Dendritic cell treated with granulocyte-macrophage colony-stimulating factor and Interleukin-4, amounts not matched to agents 40 ng/mL and 50 ng/mL, for 4 days (primary cell): ENCODE data around the gene DRP2.

Experiments used
- H3K27ac Mint-ChIP-seq: one replicate; pipeline ENCODE4 v1.8.0; 2022; ENCODE audit warnings: mild to moderate bottlenecking, mixed read lengths
- H3K27me3 Mint-ChIP-seq: one replicate; pipeline ENCODE4 v1.8.0; 2022; ENCODE audit warnings: mild to moderate bottlenecking, mixed read lengths
- H3K36me3 Mint-ChIP-seq: one replicate; pipeline ENCODE4 v1.8.0; 2022; ENCODE audit warnings: low read depth, mixed read lengths
- H3K4me1 Mint-ChIP-seq: one replicate; pipeline ENCODE4 v1.8.0; 2022; ENCODE audit warnings: low read depth, mixed read lengths
- H3K4me3 Mint-ChIP-seq: one replicate; pipeline ENCODE4 v1.8.0; 2022; ENCODE audit warnings: mild to moderate bottlenecking, moderate library complexity, mixed read lengths
- H3K9me3 Mint-ChIP-seq: one replicate; pipeline ENCODE4 v1.8.0; 2022; ENCODE audit warnings: mixed read lengths
- intact Hi-C: fragments of 100-400 bp; cut with micrococcal nuclease; formaldehyde crosslinking; loops from one replicate; pipeline ENCODE4 v1.15.0; 2022

Gene DRP2

GRCh38 chrX:101217689-101218088 is 1.9 kb upstream of the DRP2 start:
- peaks cover 6% of the 10 kb centered on the region for H3K27me3 Mint-ChIP-seq
- no peak overlapping the region for H3K4me3 Mint-ChIP-seq
- intact Hi-C loops: no loop called here
- no peaks in the 10 kb centered on the region for H3K4me1 Mint-ChIP-seq
- no peaks in the 10 kb centered on the region for H3K9me3 Mint-ChIP-seq
- no peak overlapping the region for H3K27ac Mint-ChIP-seq
- no peaks in the 10 kb centered on the region for H3K36me3 Mint-ChIP-seq

- peaks cover 6% of the 10 kb centered on the region for H3K27me3 Mint-ChIP-seq
- H3K9me3 Mint-ChIP-seq: no peaks in the 10 kb centered on the region
- no peaks in the 10 kb centered on the region for H3K4me1 Mint-ChIP-seq
- intact Hi-C loops: no loop called here
- no peak overlapping the region for H3K27ac Mint-ChIP-seq
- H3K4me3 Mint-ChIP-seq: no peak overlapping the region
- no peaks in the 10 kb centered on the region for H3K36me3 Mint-ChIP-seq
Observed at GRCh38 chrX:101219864-101220346, 319 bp downstream of the DRP2 start.

DNA sequence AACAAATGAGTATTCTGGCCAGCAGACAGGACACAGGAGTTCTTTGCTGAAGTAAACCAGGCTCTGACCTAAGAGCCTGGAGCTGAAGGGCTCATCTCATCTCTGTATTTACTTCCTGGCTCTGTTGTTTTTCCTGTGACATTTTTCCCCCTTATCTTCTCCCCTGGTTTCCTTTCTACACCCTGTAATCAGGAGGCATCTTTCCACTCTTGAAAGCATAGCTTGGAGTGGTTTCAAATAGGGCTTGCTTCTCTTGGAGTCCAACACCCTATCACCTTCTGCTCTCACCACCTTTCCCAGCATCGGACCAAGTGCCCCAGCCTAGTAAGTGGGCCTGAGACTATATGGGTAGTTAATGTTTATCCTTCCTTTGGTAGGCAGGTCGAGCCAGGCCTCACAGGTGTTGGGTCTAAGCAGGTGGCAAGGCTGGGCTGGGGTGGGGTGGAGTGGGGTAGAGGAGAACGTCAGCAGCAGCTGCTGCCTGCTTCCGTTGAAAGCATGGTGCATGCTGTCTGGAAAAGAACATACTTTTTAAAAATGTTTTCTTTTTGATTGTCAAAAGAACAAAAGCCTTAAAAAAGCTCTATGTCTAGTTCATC is 1.2 kb downstream of the DRP2 start:
- Mint-ChIP-seq H3K27me3 (peaks cover 6% of the 10 kb centered on the region), H3K9me3 (no peaks in the 10 kb centered on the region), H3K4me1 (no peaks in the 10 kb centered on the region), H3K36me3 (no peaks in the 10 kb centered on the region), H3K27ac (no peak overlapping the region), H3K4me3 (no peak overlapping the region)
- intact Hi-C loops: no loop called here

- Mint-ChIP-seq H3K4me1 (no peaks in the 10 kb centered on the region), H3K27me3 (peaks cover 5% of the 10 kb centered on the region), H3K27ac (no peak overlapping the region), H3K4me3 (no peak overlapping the region), H3K9me3 (no peaks in the 10 kb centered on the region), H3K36me3 (no peaks in the 10 kb centered on the region)
- intact Hi-C loops: no loop called here
Observed at GRCh38 chrX:101223226-101223625, 3.6 kb downstream of the DRP2 start.

DNA sequence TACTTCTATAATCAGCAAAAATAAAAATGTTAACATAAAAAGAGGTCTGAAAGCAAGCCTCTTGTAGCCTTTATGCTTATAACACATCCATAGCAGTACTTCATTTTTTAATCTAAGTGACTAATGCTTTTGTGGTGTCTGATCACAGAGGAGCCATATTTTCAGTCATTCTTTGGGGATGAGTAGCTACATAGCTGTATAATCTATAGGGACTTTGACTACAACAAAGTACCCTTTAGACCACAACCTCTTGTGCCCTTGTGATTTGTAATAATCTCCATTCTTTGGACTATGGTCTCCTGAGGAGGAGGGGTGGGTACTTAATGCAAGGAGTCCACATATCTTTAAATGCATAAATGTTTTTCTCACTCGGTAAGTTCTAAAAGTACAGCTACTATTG is 9.6 kb downstream of the DRP2 start:
- Mint-ChIP-seq H3K4me1 (peaks cover 6% of the 10 kb centered on the region), H3K4me3 (no peak overlapping the region), H3K27ac (no peak overlapping the region), H3K9me3 (no peaks in the 10 kb centered on the region), H3K36me3 (no peaks in the 10 kb centered on the region), H3K27me3 (no peaks in the 10 kb centered on the region)
- intact Hi-C loops: no loop called here

GRCh38 chrX:101230636-101231035 is 11.1 kb downstream of the DRP2 start:
- intact Hi-C loops: no loop called here
- Mint-ChIP-seq H3K4me1 (peaks cover 6% of the 10 kb centered on the region), H3K4me3 (no peak overlapping the region), H3K27me3 (no peaks in the 10 kb centered on the region), H3K9me3 (no peaks in the 10 kb centered on the region), H3K27ac (no peak overlapping the region), H3K36me3 (no peaks in the 10 kb centered on the region)

- peaks cover 6% of the 10 kb centered on the region for H3K4me1 Mint-ChIP-seq
- no peak overlapping the region for H3K27ac Mint-ChIP-seq
- intact Hi-C loops: no loop called here
- H3K36me3 Mint-ChIP-seq: no peaks in the 10 kb centered on the region
- no peaks in the 10 kb centered on the region for H3K9me3 Mint-ChIP-seq
- H3K4me3 Mint-ChIP-seq: no peak overlapping the region
- H3K27me3 Mint-ChIP-seq: no peaks in the 10 kb centered on the region
Observed at GRCh38 chrX:101231080-101231479, 11.5 kb downstream of the DRP2 start.

DNA sequence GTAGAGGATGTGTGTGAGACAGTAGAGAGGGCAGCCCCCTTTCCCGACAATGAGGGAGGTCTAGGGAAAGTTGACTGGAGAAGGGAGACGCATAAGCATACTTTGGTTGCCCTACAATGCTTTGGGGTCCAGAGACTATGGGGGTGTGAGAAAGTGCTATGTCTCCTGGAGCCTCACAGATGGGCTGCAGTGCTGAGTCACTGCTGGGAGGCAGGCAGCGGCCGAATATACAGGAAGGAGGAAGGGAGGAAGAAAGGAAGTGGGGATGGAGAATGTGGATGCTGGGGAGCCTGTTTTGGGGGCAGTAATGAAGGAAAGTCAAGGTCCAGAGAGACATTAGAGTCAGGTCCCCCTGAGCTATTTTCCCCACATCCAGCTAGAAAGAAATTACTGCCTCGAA is 12.7 kb downstream of the DRP2 start:
- Mint-ChIP-seq H3K27ac (no peak overlapping the region), H3K4me3 (no peak overlapping the region), H3K9me3 (no peaks in the 10 kb centered on the region), H3K27me3 (no peaks in the 10 kb centered on the region), H3K4me1 (peaks cover 6% of the 10 kb centered on the region), H3K36me3 (no peaks in the 10 kb centered on the region)
- intact Hi-C loops: no loop called here

- Mint-ChIP-seq H3K27ac (no peak overlapping the region), H3K9me3 (no peaks in the 10 kb centered on the region), H3K36me3 (no peaks in the 10 kb centered on the region), H3K4me1 (peaks cover 5% of the 10 kb centered on the region), H3K27me3 (no peaks in the 10 kb centered on the region), H3K4me3 (no peak overlapping the region)
- intact Hi-C loops: no loop called here
Observed at GRCh38 chrX:101237041-101237440, 17.5 kb downstream of the DRP2 start.

DNA sequence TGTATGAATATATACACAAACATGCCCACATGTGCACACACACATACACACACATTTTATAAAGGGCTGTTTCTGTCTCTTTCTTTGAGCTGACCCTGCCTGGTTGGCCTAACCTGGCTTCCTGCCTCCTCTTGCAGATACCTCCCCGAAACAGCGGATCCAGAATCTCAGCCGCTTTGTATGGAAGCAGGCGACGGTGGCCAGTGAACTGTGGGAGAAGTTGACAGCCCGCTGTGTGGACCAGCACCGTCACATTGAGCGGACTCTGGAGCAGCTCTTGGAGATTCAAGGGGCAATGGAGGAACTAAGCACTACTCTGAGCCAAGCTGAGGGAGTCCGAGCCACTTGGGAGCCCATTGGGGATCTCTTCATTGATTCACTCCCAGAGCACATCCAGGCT is 21.9 kb downstream of the DRP2 start:
- H3K4me1 Mint-ChIP-seq: no peaks in the 10 kb centered on the region
- no peak overlapping the region for H3K4me3 Mint-ChIP-seq
- no peaks in the 10 kb centered on the region for H3K9me3 Mint-ChIP-seq
- no peaks in the 10 kb centered on the region for H3K27me3 Mint-ChIP-seq
- intact Hi-C loops: no loop called here
- no peaks in the 10 kb centered on the region for H3K36me3 Mint-ChIP-seq
- H3K27ac Mint-ChIP-seq: no peak overlapping the region

DNA sequence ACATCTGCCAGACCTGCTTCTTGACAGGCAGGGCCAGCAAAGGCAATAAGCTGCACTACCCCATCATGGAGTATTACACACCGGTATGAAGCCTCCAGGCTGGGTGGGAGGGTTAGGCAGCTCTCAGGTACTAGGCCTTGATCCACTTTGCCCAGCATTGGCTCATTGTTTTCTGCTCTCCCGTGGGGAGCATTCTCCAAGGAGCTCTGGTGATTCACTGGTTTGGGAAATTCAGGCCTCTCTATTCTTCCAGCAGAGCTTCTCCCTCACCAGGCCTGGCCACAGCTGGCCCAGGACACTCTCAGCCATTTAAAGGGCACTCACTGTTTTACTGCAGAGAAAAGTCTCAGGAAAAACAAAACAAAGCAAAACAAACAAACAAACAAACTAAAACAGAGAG is 33.0 kb downstream of the DRP2 start:
- Mint-ChIP-seq H3K27me3 (no peaks in the 10 kb centered on the region), H3K9me3 (no peaks in the 10 kb centered on the region), H3K27ac (no peak overlapping the region), H3K4me3 (no peak overlapping the region), H3K36me3 (no peaks in the 10 kb centered on the region), H3K4me1 (no peaks in the 10 kb centered on the region)
- intact Hi-C loops: no loop called here

GRCh38 chrX:101257448-101258258 is 38.1 kb downstream of the DRP2 start:
- H3K4me1 Mint-ChIP-seq: no peaks in the 10 kb centered on the region
- no peaks in the 10 kb centered on the region for H3K36me3 Mint-ChIP-seq
- H3K4me3 Mint-ChIP-seq: no peak overlapping the region
- H3K27ac Mint-ChIP-seq: no peak overlapping the region
- intact Hi-C loops: no loop called here
- no peaks in the 10 kb centered on the region for H3K9me3 Mint-ChIP-seq
- no peaks in the 10 kb centered on the region for H3K27me3 Mint-ChIP-seq

DNA sequence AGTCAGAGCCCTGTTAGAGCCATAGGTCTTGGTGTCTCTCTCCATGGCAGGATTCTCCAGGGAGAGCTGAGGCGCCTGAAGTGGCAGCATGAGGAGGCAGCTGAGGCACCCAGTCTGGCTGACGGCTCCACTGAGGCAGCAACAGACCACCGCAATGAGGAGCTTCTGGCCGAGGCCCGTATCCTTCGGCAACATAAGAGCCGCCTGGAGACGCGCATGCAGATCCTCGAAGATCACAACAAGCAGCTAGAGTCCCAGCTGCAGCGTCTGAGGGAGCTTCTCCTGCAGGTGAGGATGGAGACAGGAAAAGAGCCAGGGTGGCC is 38.6 kb downstream of the DRP2 start:
- intact Hi-C loops: no loop called here
- H3K27ac Mint-ChIP-seq: no peak overlapping the region
- no peak overlapping the region for H3K4me3 Mint-ChIP-seq

DNA sequence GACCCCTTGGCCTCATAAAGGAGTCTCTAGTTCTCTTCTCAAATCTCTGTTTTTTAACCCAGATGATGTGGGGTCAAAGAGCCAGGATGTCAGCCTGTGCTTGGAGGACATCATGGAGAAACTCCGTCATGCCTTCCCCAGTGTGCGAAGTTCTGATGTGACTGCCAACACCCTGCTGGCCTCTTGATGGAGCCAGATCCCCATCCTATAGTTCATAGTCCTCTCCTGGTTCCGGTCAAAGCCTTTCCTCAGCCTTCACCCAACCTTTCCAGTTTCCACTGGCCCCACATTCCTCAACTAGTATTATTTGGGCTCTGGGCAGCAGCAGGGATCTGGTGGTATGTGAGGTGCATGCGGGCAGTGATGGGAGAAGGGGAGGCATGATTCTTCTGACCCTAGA is 40.8 kb downstream of the DRP2 start:
- Mint-ChIP-seq H3K9me3 (no peaks in the 10 kb centered on the region), H3K4me3 (no peak overlapping the region), H3K27ac (no peak overlapping the region), H3K36me3 (no peaks in the 10 kb centered on the region), H3K4me1 (no peaks in the 10 kb centered on the region), H3K27me3 (no peaks in the 10 kb centered on the region)
- intact Hi-C loops: no loop called here

More for the DNA sequence above, 38.6 kb downstream of the DRP2 start:
- Mint-ChIP-seq H3K9me3 (no peaks in the 10 kb centered on the region), H3K36me3 (no peaks in the 10 kb centered on the region), H3K27me3 (no peaks in the 10 kb centered on the region), H3K4me1 (no peaks in the 10 kb centered on the region)

DNA sequence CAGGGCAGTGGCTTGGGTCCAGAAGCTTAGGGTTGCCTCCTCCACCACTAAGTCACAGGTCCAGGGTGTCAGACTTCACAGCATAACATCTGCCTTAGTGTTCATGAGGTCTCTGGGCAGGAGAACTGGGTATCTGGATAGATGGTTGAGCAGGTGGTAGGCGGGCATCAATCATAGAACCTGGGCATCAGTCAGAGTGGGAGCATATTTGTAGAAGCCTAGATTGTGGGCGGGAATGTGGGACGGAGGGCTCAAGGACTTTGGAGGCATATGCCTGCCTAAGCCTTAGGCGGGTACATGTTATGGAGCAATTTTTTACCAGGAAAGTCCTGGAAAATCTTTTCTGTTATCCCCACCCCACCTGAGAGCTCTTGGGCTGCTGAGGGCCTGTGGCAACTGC is 43.0 kb downstream of the DRP2 start:
- H3K36me3 Mint-ChIP-seq: no peaks in the 10 kb centered on the region
- no peak overlapping the region for H3K4me3 Mint-ChIP-seq
- no peak overlapping the region for H3K27ac Mint-ChIP-seq
- intact Hi-C loops: no loop called here
- H3K9me3 Mint-ChIP-seq: no peaks in the 10 kb centered on the region
- no peaks in the 10 kb centered on the region for H3K27me3 Mint-ChIP-seq
- H3K4me1 Mint-ChIP-seq: no peaks in the 10 kb centered on the region
